B cell (primary cell): Measurements from ENCODE around the gene FNDC11. TPM values are rescaled to one million over a fixed set of nuclear protein-coding genes. Genes with fewer than 3 reads are reported as not detected.
A peak's percentile ranks its signal among the peaks of the same experiment; 100 is the strongest.

Experiments
- ATAC-seq: fragments of 200-7000 bp; cut with Tn5 transposase; one replicate; pipeline ENCODE4 v1.10.0; 2021; ENCODE audit warnings: low read depth, mild to moderate bottlenecking, moderate number of reproducible peaks, moderate library complexity
- CTCF ChIA-PET: fragments of 350-600 bp; sonication (Branson Sonifier 250); formaldehyde crosslinking; loops from one replicate; lab custom pipeline; 2021; ENCODE audit warnings: antibody characterized with exemption, inconsistent platforms; lab: Charles Lee
- POLR2A ChIA-PET: fragments of 350-600 bp; sonication (Branson Sonifier 250); formaldehyde crosslinking; loops from one replicate; lab custom pipeline; 2021; ENCODE audit warnings: antibody characterized with exemption; lab: Charles Lee
- DNase-seq: peaks from one replicate; pipeline ENCODE4 v3.0.0; 2013
- H2AFZ ChIP-seq: 2 replicates; pipeline ENCODE4 v1.6.1; 2012; ENCODE audit warnings: mild to moderate bottlenecking, low read depth, low read length; ENCODE audit not compliant: insufficient read depth, poor library complexity, severe bottlenecking
- H3K27ac ChIP-seq, 2 donors: 1 replicate in 1 of 2; 2 replicates in 1 of 2; pipeline ENCODE4 v1.5.1; 2012 to 2013; ENCODE audit warnings: low read length in 2 of 2, mild to moderate bottlenecking in 2 of 2, moderate library complexity in 1 of 2
- H3K27me3 ChIP-seq, 4 experiments: fragments of 200-600 bp in 1 of 4; sonication (generic) in 1 of 4; replicated peaks in 1 of 4; 1 replicate in 2 of 4; 2 replicates in 2 of 4; pipeline versions ENCODE4 v1.6.1 to v1.7.0; 2013 to 2016; ENCODE audit warnings: low read length in 3 of 4, mild to moderate bottlenecking in 2 of 4, mixed read lengths in 1 of 4, moderate library complexity in 1 of 4; ENCODE audit not compliant: insufficient read depth in 4 of 4, control insufficient read depth in 3 of 4; ENCODE audit errors: control extremely low read depth in 1 of 4
- H3K36me3 ChIP-seq, 2 experiments: replicated peaks in 1 of 2; 1 replicate in 1 of 2; 2 replicates in 1 of 2; pipeline versions ENCODE4 v1.6.1 to v1.7.1; 2013; ENCODE audit warnings: low read length in 1 of 2; ENCODE audit not compliant: insufficient read depth in 2 of 2, control insufficient read depth in 1 of 2; ENCODE audit errors: control extremely low read depth in 1 of 2, extremely low read depth in 1 of 2
- H3K4me1 ChIP-seq, 2 donors: fragments of 200-600 bp in 1 of 2; sonication (generic) in 1 of 2; 1 replicate in 1 of 2; 2 replicates in 1 of 2; pipeline versions ENCODE4 v1.5.1 to v1.6.1; 2013 to 2017; ENCODE audit warnings: low read length in 2 of 2; ENCODE audit not compliant: control insufficient read depth in 2 of 2, insufficient read depth in 2 of 2
- H3K4me2 ChIP-seq: replicated peaks from 2 replicates; pipeline ENCODE3; 2012; ENCODE audit warnings: mild to moderate bottlenecking, low read depth, low read length; ENCODE audit not compliant: poor library complexity, severe bottlenecking
- H3K4me3 ChIP-seq, 5 experiments: fragments of 200-600 bp in 1 of 5; sonication (generic) in 1 of 5; 1 replicate in 3 of 5; 2 replicates in 2 of 5; pipeline versions ENCODE4 v1.5.1 to v1.7.0; 2011 to 2016; ENCODE audit warnings: low read length in 4 of 5, mild to moderate bottlenecking in 4 of 5, low read depth in 2 of 5, control low read depth in 1 of 5, moderate library complexity in 1 of 5; ENCODE audit not compliant: insufficient read depth in 1 of 5; ENCODE audit errors: control extremely low read depth in 1 of 5, extremely low read depth in 1 of 5
- H3K79me2 ChIP-seq: fragments of 200-600 bp; sonication (generic); one replicate; pipeline ENCODE4 v1.6.0; 2016; ENCODE audit warnings: low read length; ENCODE audit not compliant: control insufficient read depth, insufficient read depth
- H3K9ac ChIP-seq: fragments of 200-600 bp; sonication (generic); 2 replicates; pipeline ENCODE4 v1.6.1; 2017; ENCODE audit warnings: mild to moderate bottlenecking, low read length, moderate library complexity
- H3K9me3 ChIP-seq, 3 donors: one replicate each; pipeline versions ENCODE4 v1.6.1 to v1.7.1; 2013; ENCODE audit warnings: low read length in 2 of 3; ENCODE audit not compliant: control insufficient read depth in 2 of 3, insufficient read depth in 1 of 3; ENCODE audit errors: control extremely low read depth in 1 of 3
- H4K20me1 ChIP-seq: 2 replicates; pipeline ENCODE4 v1.6.0; 2012; ENCODE audit warnings: mild to moderate bottlenecking, low read length; ENCODE audit not compliant: insufficient read depth, control insufficient read depth, poor library complexity, severe bottlenecking
- H3K27ac Mint-ChIP-seq: one replicate; pipeline ENCODE4 v1.8.0; 2021; ENCODE audit warnings: mixed read lengths
- H3K27me3 Mint-ChIP-seq: one replicate; pipeline ENCODE4 v1.8.0; 2021; ENCODE audit warnings: mixed read lengths
- H3K4me1 Mint-ChIP-seq: one replicate; pipeline ENCODE4 v1.8.0; 2021; ENCODE audit warnings: mixed read lengths
- H3K4me3 Mint-ChIP-seq: one replicate; pipeline ENCODE4 v1.8.0; 2021; ENCODE audit warnings: mixed read lengths
- H3K9me3 Mint-ChIP-seq: one replicate; pipeline ENCODE4 v1.8.0; 2022; ENCODE audit warnings: mixed read lengths; ENCODE audit not compliant: insufficient read depth
- EZH2 ChIP-seq: IDR thresholded peaks from 2 replicates; pipeline ENCODE4 v1.6.1; 2012; ENCODE audit warnings: borderline replicate concordance, low read depth, mild to moderate bottlenecking, moderate library complexity, low read length; ENCODE audit not compliant: insufficient read depth, poor library complexity, severe bottlenecking
- whole genome bisulfite sequencing: methylation state at CpG from one replicate; pipeline ENCODE4 v1.1.5; 2013; ENCODE audit warnings: missing lambda C conversion rate; ENCODE audit not compliant: insufficient coverage; 5-methylcytosine and 5-hydroxymethylcytosine counted together
- intact Hi-C: fragments of 100-400 bp; cut with micrococcal nuclease; formaldehyde crosslinking; loops from one replicate; pipeline ENCODE4 v1.10.0; 2022
- polyA plus RNA-seq: library from polyadenylated mRNA; depleted of rRNA; stranded (reverse); fragments of >200 nt; gene quantifications from 2 replicates; pipeline ENCODE4 v1.2.3, GENCODE V29; 2012
- total RNA-seq, 2 donors: library from RNA; stranded (reverse); fragments of 120-200 nt in 1 of 2; gene quantifications; 1 replicate in 1 of 2; 2 replicates in 1 of 2; pipeline versions ENCODE4 v1.2.3 to v1.2.4, GENCODE V29; 2013 to 2022
- TF ChIP-seq, protein P1 (sequence below): fragments of 200-600 bp; IDR thresholded peaks from one replicate; pipeline ENCODE4 v1.8.0; 2022; ENCODE audit warnings: antibody characterized with exemption, mild to moderate bottlenecking

The FNDC11 gene
- total and polyA plus RNA-seq, 2 donors (not counting 1 experiment from before 2014, with no cell fraction given): 3.8 to 34.2 TPM

DNA sequence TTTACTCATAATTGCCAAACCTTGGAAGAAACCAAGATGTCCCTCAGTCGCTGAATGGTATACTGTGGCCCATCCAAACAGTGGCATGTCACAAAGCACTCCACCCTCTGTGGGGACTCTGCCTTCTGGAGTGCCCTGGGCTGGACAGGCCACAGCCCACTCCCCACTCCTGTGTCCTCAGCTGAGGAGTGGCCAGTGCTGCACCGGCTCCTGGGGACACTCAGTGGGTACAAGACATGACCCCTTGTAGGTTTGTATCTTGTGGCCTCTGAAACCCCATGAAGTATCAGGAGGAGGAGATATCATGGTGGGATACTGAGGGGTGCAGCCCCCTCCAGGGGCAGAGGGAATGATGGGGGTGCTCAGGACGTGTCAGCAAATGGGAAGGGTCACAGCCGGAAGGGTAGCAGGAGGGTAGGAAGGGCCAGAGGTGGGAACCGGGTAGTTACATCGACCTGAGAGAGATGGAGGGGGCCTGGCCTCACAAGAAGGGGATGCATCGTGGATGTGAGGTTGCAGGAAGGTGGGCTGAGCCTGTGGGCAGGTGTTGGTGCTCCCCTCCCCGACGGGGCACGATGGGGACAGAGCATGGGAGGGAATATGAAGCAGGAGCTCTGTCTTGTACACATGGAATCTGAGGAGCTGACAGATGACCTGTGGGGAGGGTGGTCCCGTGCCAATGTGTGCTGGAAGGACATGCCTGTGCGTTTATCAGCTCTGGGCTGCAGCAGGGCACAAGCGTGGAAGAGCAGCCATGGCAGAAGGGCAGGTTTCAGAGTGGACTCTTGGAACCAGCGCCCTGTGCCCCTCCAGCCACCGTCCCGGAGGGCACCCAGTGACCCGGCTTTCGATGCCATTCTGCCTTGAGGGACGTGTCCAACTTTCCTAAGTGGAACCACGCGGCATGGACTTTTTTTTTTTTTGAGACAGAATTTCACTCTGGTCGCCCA is 31.9 kb downstream of the FNDC11 start:
- Histone ChIP-seq H3K4me2 (no peak overlapping the region), H3K9ac (no peak overlapping the region), H3K79me2 (no peaks in the 10 kb centered on the region), H3K4me1 (peaks cover 3 to 10% of the 10 kb centered on the region in 2 donors), H3K27ac (no peak overlapping the region), H4K20me1 (no peaks in the 10 kb centered on the region), H3K36me3 (peaks cover 0 to 18% of the 10 kb centered on the region in 2 experiments), H3K27me3 (no peaks in the 10 kb centered on the region), H2AFZ (no peak overlapping the region), H3K4me3 (no peak overlapping the region), H3K9me3 (no peaks in the 10 kb centered on the region)
- TF ChIP-seq, protein P1, sequence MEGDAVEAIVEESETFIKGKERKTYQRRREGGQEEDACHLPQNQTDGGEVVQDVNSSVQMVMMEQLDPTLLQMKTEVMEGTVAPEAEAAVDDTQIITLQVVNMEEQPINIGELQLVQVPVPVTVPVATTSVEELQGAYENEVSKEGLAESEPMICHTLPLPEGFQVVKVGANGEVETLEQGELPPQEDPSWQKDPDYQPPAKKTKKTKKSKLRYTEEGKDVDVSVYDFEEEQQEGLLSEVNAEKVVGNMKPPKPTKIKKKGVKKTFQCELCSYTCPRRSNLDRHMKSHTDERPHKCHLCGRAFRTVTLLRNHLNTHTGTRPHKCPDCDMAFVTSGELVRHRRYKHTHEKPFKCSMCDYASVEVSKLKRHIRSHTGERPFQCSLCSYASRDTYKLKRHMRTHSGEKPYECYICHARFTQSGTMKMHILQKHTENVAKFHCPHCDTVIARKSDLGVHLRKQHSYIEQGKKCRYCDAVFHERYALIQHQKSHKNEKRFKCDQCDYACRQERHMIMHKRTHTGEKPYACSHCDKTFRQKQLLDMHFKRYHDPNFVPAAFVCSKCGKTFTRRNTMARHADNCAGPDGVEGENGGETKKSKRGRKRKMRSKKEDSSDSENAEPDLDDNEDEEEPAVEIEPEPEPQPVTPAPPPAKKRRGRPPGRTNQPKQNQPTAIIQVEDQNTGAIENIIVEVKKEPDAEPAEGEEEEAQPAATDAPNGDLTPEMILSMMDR: no peak
- TF ChIP-seq EZH2: no peak
- H3K4me3 Mint-ChIP-seq: no peak overlapping the region
- no peaks in the 10 kb centered on the region for H3K27me3 Mint-ChIP-seq
- ChIA-PET POLR2A (interaction anchor here (0.7 kb wide), 2 partner anchors 90 to 367 kb away, joined by 3 read pairs; no protein-coding TSS in a partner anchor), CTCF (interaction anchor here (1.7 kb wide), 1 partner anchor 48 kb away, joined by 4 read pairs; no protein-coding TSS in a partner anchor)
- H3K27ac Mint-ChIP-seq: no peak overlapping the region
- H3K9me3 Mint-ChIP-seq: no peaks in the 10 kb centered on the region
- peak; percentile 5 for DNase-seq
- no peak for ATAC-seq
- peaks cover 2% of the 10 kb centered on the region for H3K4me1 Mint-ChIP-seq
- intact Hi-C loops: no loop called here
- 92% methylated on average over 21 of the region's 22 CpGs for WGBS

DNA sequence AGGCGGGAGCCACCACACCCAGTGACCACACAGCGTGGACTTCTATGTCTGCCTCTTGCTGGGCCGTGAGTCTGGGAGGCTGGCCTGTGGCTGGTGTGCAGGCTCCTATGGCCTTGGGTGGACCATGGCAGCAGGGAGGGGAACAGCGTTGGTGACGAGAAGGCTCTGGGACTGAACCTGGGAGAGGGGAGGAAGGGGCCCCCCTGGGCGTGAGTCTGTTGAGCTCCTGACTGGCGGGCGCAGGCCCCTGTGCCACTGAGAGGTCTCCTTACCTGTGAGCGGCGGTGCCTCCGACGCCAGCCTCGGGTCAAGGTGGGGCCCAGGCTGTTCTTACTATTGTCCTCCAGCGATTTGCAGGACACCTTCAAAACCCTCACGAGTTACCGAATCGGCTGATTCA is 32.8 kb downstream of the FNDC11 start:
- no peak for ATAC-seq
- peaks cover 2% of the 10 kb centered on the region for H3K4me1 Mint-ChIP-seq
- no peak overlapping the region for H3K27ac Mint-ChIP-seq

More for the DNA sequence above, 32.8 kb downstream of the FNDC11 start:
- intact Hi-C loops: no loop called here
- Histone ChIP-seq H3K9ac (no peak overlapping the region), H3K36me3 (peaks cover 0 to 24% of the 10 kb centered on the region in 2 experiments), H3K9me3 (no peaks in the 10 kb centered on the region), H3K79me2 (no peaks in the 10 kb centered on the region), H3K4me3 (no peak overlapping the region), H3K27ac (no peak overlapping the region), H3K4me2 (no peak overlapping the region), H3K27me3 (no peaks in the 10 kb centered on the region), H2AFZ (no peak overlapping the region), H3K4me1 (peaks cover 3 to 8% of the 10 kb centered on the region in 2 donors), H4K20me1 (no peaks in the 10 kb centered on the region)
- peak; percentile 6 for DNase-seq
- ChIA-PET CTCF (interaction anchor here (1.7 kb wide), 1 partner anchor 49 kb away, joined by 4 read pairs; no protein-coding TSS in a partner anchor), POLR2A (interaction anchor here (0.7 kb wide), 2 partner anchors 90 to 366 kb away, joined by 3 read pairs; no protein-coding TSS in a partner anchor)
- TF ChIP-seq, protein P1: no peak
- TF ChIP-seq EZH2: no peak
- no peak overlapping the region for H3K4me3 Mint-ChIP-seq
- no peaks in the 10 kb centered on the region for H3K9me3 Mint-ChIP-seq
- 93% methylated on average over 16 of the region's 17 CpGs for WGBS
- no peaks in the 10 kb centered on the region for H3K27me3 Mint-ChIP-seq
